ENCODE results near the gene TMCC2.

- TF ChIP-seq, protein P1, sequence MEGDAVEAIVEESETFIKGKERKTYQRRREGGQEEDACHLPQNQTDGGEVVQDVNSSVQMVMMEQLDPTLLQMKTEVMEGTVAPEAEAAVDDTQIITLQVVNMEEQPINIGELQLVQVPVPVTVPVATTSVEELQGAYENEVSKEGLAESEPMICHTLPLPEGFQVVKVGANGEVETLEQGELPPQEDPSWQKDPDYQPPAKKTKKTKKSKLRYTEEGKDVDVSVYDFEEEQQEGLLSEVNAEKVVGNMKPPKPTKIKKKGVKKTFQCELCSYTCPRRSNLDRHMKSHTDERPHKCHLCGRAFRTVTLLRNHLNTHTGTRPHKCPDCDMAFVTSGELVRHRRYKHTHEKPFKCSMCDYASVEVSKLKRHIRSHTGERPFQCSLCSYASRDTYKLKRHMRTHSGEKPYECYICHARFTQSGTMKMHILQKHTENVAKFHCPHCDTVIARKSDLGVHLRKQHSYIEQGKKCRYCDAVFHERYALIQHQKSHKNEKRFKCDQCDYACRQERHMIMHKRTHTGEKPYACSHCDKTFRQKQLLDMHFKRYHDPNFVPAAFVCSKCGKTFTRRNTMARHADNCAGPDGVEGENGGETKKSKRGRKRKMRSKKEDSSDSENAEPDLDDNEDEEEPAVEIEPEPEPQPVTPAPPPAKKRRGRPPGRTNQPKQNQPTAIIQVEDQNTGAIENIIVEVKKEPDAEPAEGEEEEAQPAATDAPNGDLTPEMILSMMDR (IDR thresholded peaks at IDR 0.05; ENCODE audit: control extremely low read depth in 1 of 3, insufficient read depth in 1 of 3, low read depth in 1 of 3, low read length in 3 of 3) = no peak
- TF ChIP-seq EGR1 (IDR thresholded peaks at IDR 0.05; ENCODE audit: borderline replicate concordance, low read depth, low read length) (no peak), USF2 (IDR thresholded peaks at IDR 0.05; ENCODE audit: low read length) (no peak), POLR2AphosphoS5 (IDR thresholded peaks at IDR 0.05; ENCODE audit: low read depth, low read length) (no peak), POLR2A (IDR thresholded peaks at IDR 0.05; ENCODE audit: control extremely low read depth in 1 of 2, low read depth in 2 of 2, low read length in 2 of 2) (no peak)
These were observed 30.0 kb downstream of the TMCC2 start for GRCh38 chr1:205257735-205258134.

Measured in H1 (cell line).